SH-SY5Y (cell line): ENCODE data around the gene ZNF618.

Source experiments
- GATA2 ChIP-seq: IDR thresholded peaks from 2 replicates; pipeline ENCODE4 v1.6.1; 2011; ENCODE audit warnings: mild to moderate bottlenecking, low read depth, low read length
- GATA3 ChIP-seq: IDR thresholded peaks from 2 replicates; pipeline ENCODE4 v1.6.1; 2011; ENCODE audit warnings: low read depth, mild to moderate bottlenecking, low read length, moderate library complexity

Gene ZNF618

DNA sequence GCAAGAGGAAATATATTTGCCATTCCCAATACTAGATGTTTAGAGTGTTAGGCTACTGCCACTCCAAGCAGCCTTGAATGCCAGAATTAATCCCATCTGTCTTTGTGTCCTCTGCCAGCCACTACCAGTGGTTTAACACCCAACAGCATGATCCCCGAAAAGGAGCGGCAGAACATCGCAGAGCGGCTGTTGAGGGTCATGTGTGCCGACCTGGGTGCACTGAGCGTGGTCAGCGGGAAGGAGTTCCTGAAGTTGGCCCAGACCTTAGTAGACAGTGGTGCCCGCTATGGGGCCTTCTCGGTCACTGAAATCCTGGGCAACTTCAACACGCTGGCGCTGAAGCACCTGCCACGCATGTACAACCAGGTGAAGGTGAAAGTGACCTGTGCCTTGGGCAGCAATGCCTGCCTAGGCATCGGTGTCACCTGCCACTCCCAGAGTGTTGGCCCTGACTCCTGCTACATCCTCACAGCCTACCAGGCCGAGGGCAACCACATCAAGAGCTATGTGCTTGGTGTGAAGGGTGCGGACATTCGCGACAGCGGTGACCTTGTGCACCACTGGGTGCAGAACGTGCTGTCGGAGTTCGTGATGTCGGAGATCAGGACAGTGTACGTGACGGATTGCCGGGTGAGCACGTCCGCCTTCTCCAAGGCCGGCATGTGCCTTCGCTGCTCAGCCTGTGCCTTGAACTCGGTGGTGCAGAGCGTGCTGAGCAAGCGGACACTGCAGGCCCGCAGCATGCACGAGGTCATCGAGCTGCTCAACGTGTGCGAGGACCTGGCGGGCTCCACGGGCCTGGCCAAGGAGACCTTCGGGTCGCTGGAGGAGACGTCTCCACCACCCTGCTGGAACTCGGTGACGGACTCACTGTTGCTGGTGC lies 172.7 kb downstream of the ZNF618 start:
- no peak for TF ChIP-seq GATA2
- no peak for TF ChIP-seq GATA3

DNA sequence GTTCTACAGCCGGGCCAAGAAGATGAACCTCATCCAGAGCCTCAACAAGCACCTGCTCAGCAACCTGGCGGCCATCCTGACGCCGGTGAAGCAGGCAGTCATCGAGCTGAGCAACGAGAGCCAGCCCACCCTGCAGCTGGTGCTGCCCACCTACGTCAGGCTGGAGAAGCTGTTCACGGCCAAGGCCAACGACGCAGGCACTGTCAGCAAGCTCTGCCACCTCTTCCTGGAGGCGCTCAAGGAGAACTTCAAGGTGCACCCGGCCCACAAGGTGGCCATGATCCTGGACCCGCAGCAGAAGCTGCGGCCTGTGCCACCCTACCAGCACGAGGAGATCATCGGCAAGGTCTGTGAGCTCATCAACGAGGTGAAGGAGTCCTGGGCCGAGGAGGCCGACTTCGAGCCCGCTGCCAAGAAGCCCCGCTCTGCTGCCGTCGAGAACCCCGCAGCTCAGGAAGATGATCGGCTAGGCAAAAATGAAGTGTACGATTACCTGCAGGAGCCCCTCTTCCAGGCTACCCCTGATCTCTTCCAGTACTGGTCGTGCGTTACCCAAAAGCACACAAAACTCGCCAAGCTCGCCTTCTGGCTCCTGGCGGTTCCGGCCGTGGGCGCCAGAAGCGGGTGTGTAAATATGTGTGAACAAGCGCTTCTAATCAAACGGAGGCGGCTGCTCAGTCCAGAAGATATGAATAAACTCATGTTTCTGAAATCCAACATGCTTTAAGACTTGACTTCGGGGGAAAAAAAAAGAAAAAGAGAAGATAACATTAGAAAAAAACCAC lies 173.5 kb downstream of the ZNF618 start:
- TF ChIP-seq GATA2 (no peak), GATA3 (no peak)

DNA sequence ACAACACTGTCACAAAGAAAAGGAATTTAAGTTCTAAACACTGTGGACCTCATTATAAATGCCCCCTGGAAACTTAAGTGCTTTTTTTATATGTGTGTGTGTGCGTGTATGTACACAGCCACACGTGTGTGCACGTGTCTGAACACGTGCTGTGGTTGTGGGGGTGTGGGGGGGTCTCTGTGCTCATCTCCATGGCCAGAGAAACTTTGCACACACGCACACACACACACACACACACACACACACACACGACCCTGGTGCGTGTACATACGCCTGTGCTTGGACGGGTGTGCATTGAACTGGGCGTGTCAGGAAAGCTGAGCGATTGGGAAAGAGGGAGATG lies 174.1 kb downstream of the ZNF618 start:
- TF ChIP-seq GATA2, result no peak
- TF ChIP-seq GATA3, result no peak

DNA sequence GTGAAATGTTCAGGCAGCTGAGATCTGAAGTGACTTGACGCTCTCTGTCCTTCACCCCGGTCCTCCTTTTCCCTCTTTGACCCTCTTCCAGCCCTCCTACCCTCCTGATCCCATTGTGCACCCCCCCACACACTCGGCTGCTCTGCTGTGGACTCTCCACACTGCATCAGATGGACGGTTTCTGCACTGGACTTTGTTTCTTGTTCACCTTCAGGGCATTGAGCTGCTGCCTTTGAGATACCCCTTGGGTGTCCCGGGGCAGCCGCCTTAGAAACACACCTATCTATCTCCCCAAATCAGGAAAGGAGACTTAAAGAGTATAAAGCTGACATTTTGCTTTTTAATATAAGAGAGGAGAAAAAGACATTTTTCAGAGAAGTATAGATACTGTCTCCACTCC lies 174.5 kb downstream of the ZNF618 start:
- TF ChIP-seq GATA3 (no peak), GATA2 (no peak)

DNA sequence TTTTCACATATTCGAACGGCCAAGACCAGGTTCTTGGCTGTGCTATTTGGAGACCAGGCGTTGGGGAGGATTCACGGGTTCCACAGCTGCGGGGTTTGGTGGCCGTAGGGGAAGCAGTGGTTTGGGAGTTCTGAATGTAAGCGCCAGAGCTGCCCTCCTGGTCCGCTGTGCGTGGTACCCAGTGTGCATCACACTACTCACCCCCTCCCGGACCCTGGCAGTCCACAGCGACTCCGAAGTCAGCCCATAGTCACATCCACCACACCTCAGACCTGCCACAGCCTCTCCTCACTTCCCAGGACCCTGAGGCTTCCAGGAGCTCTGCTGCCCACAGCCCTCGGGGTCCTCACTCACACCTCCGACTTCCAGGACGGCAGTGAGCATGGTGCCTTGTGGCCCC lies 175.2 kb downstream of the ZNF618 start:
- TF ChIP-seq GATA3 (no peak), GATA2 (no peak)

DNA sequence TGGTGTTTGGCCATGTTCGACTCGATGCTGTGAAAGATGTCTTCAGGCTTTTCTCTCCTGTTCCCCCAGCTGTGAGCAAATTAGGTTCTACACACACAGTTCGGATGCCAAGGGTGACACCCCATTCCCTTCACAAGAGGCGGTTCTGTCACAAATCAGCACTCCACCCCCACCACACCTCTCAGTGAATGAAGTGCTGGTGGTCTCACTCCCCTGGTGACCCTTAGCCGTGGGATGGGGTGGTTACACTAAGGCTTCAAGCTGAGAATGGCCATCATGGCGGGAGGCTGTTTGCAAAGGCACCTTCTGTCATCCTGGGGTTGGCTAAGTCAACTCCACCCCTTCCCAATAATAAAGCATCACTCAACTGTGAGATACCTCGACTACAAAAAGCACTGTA lies 175.6 kb downstream of the ZNF618 start:
- TF ChIP-seq GATA2 (no peak), GATA3 (no peak)

DNA sequence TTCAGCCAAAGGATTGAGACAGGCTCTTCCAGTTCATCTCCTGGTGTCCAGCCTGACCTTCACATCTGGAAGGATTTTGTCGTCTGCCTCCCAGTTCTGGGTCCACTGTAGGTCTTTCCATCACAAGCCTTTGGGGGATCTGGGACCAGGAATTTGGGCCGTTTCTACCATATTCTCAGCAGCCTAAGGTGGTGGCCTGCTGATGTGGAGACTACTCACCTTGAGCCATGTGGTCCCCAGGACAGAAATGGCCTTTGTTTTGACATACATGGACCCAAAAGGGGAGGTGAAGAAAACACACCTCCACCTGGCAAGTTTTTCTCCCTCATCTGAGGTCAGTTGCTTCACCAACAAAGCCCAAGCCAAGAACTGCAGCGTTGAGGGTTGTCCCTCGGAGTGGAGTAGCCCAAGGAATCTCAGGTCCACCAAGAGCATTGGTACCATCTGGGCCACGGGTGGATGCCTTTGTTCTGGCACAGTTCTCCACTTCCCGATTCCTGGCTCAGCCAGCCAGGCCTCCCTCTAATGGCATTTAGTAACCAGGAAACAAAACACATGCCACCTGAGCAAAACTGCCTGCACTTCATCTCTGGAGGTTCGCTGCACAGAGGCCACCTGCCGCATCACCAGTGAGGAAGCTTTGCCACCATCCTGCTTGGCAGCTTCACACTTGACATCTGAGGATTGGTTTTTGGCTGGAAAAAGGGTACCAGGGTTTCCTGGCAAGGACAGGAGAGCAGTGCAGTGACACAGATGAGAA lies 177.3 kb downstream of the ZNF618 start:
- no peak for TF ChIP-seq GATA3
- TF ChIP-seq GATA2, result no peak

DNA sequence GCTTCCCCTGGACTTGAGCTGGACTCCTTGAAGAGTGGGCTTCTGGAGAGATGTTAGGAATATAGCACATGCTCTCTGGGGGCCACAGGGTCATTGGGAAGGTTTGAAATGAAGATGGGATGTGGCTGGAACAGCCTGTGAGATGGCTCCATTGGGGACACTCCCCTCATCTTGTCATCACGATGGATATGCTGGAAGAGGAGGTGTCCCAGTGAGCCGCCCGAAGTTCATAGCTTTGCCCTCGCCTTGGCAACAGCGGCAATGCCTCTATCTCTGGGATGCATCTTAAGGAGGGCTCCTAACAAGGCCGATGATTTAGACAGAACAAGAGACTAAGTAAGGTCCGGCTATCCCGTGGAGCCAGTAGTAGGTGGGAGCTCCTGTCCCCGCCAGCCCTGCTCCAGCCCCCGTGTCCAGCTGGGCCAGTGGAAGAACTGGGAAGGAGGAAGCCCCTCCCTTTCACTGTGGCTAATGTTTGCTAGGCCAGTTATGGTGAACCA lies 178.1 kb downstream of the ZNF618 start:
- TF ChIP-seq GATA2 (no peak), GATA3 (no peak)

DNA sequence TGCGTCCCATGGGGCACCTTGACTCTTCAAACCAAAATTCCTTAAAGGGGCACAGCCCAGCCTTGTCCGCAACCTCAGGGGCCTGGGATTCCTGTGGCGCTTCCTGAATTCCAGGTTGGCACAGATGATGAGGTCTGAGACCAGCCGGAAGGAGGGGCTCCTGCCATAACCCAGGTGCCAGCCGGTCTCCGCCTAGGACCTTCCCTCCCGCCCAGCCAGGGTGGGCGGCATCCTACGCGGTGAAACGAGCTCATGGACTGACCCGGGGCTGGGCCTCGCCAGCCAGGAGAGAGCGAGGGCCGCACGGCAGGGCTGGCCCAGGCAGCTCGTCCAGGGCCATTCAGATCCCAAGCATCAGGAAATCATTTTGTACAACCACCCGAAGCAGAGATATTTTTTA lies 179.0 kb downstream of the ZNF618 start:
- TF ChIP-seq GATA2, result no peak
- no peak for TF ChIP-seq GATA3

DNA sequence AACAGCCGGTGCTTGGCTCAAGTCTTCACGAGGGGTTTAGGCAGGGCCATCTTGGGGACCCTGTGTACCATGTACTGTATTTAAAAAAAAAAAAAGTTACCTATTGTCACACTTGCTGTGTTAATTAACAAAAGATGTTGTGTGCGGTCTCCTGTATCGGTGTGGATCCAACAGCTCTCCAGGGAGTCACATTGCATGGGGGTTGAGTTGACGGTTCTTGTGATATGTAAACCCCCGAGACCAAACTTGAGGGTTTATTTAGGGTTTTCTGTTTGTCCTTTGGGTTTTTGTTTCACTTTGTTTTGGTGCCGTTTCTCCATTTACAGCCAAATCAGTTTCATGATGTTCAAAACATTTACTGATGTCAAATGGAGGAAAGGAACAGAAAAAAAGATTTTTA lies 179.8 kb downstream of the ZNF618 start:
- TF ChIP-seq GATA3 (no peak), GATA2 (no peak)

DNA sequence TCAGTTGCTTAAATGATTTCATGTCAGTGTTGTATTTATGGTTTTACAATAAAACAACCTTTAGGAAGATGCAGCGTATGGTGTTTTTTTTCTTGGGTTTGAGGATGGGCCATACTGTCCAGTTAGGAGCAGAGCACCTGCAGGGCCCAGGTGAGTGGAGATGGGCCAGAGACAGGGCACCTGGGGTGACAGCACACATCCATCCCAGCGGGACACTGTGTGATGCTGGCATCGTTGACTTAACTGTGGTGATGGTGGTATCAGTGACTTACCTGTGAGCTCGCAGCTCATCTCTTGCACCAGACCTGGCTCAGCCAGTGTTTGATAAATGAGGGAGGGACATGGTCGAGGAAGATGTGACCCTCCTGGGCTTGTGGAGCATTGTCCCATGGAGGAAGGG lies 180.4 kb downstream of the ZNF618 start:
- TF ChIP-seq GATA2, result no peak
- TF ChIP-seq GATA3, result no peak

DNA sequence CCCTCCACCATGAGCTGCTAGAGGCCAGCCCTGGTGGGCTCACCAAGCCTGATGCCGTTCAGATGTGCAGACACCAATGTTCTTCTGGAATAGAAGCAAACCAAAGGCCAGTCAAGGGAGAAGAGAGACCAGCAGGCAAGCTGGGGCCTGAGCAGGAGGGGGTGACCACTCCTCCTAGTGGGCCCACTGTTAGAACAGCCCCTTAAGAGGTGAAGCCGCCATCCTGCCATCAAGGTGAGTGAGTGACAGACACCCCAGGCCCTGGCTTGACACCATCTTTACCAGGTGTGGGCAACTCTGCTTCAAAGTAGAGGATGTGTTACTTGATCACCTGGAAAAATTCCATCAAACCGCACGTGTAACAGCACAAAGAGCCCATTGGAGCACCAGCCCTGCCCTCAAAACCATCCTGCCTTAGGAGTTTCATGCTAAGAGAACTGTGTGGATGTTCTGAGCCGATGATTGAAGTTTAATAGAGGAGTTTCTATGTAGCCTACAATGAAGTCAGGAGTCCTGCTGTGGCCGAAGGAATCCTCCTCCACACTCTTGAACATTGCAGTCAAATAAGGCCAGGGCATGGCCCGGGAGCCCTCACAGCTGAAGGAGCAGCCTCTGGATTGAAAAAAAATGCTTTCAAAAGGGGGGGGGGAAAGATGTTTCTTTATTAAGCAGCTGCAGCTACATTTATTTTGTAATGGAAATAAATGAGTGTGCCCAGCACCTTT lies 181.2 kb downstream of the ZNF618 start:
- no peak for TF ChIP-seq GATA3
- no peak for TF ChIP-seq GATA2

DNA sequence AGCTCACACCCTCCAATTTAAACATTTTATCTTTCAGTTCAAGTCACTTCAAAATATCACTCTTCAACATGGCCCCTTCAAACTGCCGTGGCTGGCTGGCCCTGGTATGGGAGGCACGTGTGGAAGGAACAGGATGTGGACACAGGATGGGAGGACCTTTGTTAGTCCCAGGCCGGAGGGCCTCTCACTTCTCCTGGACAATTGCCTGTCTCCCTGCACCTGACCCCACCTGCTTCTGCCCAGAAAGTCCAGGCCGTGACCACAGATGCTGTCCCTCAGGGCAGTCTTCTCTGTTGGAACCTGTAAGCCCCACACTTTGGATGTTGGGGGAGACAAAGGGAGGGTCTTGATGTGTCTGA lies 182.6 kb downstream of the ZNF618 start:
- TF ChIP-seq GATA2 (no peak), GATA3 (no peak)

DNA sequence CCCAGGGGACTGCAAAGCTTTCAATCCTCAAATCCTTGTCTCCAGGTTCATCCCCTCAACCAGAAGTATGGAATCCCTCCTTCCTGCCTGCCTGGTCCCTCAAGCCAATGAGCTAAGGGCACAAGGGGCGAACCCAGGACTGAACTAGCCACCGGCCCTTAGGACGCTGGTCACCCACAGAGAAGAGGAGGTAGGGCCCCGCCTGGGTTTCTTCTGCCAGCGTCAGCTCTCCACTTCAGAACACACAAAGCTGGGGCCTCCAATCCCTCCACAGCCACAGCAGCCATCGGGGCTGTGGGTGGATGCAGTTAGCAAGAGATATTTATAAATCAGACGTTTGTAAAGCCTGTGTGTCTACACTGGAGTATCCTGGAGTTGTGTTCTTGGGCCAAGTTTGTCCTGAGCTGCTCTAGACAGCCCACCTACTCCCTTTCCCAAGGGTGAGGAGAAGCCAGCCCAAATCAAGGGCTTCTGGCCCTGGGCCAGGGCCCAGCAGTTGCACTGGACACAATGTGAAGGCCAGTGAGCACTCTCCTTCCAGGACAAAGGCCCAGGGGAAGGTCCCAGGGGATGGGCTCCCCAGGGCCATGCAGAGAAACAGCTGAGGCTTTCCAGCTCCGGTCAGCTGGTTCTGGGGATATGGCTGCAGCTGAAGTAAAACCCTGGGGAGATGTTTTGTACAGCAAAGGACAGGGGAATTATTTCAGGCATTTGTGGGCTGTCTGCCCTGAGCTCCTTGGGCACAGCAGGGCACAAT lies 183.1 kb downstream of the ZNF618 start:
- TF ChIP-seq GATA3 (no peak), GATA2 (no peak)
